Hippocampal formation (tissue), 2 donors: ENCODE results near the gene RAB31.
"Not testable (repeated sequence)": the region's sequence is repeated elsewhere in the genome, so short reads cannot be mapped to it uniquely, and the experiment has no call there.

Experiments
- DNase-seq, 2 donors: peaks; one replicate each; lab custom pipeline; 2025; lab: John Stamatoyannopoulos, UW

RAB31 gene, protein sequence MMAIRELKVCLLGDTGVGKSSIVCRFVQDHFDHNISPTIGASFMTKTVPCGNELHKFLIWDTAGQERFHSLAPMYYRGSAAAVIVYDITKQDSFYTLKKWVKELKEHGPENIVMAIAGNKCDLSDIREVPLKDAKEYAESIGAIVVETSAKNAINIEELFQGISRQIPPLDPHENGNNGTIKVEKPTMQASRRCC

DNA sequence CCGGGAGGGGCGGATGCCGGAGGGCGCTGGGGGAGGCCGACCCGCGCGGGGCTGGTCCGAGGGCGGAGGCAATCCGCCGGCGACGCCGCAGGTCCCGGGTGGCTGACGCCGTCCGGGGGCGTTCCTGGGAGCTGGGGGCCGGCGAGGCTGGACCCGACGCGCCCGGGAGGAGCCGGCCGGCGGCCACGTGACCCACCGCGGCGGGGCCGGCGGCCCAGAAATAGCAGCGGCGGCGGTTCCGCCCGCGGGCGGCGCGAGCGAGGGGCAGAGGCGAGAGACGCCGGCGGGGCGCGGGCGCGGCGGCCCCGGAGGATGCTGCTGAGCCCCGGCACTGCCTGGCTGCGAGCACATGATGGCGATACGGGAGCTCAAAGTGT lies at the start of gene RAB31:
Gene RAB31 (plus strand): TSS at position 245 of the 377 bp plus-strand sequence. CDS start 105 bp downstream, at position 350.
- peak; percentile 60 to 61 for DNase-seq

DNA sequence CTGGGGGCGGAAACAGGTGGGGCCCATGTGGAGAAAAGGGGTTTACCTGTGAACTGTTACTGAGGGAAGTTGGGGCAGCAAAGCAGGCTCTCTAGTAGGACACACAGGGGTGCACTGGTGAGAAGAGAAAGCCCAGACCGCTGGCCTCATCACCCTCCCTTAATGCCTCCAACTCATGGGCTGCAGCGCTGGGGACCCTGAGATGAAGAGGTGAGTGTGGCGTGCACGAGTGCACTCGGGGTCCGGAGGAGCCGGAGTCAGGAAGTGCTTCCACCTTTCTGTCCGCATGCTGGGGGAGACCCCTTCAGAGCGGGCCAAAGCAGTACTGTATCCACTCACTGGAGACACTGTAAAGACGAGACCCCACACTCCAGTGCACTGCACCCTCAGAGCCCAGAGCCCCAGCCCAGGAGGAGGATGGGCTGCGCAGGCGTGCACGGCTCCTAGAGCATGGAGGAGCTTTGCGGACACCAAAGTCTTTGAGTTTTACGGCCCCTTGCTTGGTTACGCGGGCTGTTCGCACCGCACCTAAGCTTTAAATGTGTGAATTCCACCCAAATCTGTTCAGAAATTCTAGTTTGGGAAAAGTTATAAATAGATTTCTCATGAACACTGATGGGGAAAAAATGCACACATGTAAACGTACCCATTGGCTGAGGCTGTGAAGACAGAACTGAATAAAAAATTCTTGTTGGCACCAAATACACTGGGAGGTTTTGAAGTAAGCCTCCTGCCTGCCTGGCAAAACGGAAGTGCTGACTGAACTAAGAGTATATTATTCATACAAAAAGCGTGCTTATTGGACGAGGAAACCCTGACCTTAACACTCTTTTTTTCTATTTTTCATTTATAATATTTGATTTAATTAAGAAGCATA lies 48.4 kb upstream of the RAB31 start:
- no peak for DNase-seq

GRCh38 chr18:9661564-9661963 lies 46.5 kb upstream of the RAB31 start:
- DNase-seq, result no peak

GRCh38 chr18:9663377-9663776 lies 44.7 kb upstream of the RAB31 start:
- DNase-seq, result no peak

DNA sequence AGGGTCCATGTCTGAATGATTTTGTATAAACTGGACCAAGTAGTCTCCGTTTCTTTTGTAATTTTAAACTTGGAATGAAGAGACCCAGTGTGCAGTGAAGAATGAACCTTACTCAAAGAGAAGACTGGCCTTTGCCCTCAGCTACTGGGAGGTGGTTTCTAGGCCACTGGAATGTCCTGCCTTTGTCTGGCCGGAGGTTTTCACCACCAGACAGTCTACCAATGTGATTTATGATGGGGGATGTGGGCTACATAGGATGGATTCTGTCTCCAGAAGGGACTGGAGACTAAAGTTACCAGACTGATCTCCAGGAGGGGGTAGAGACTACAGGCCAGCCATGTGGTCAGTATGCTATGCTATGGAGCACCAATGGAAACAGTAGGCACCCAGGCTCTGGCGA lies 42.8 kb upstream of the RAB31 start:
- DNase-seq, result no peak

GRCh38 chr18:9666548-9666947 lies 41.6 kb upstream of the RAB31 start:
- no peak for DNase-seq

DNA sequence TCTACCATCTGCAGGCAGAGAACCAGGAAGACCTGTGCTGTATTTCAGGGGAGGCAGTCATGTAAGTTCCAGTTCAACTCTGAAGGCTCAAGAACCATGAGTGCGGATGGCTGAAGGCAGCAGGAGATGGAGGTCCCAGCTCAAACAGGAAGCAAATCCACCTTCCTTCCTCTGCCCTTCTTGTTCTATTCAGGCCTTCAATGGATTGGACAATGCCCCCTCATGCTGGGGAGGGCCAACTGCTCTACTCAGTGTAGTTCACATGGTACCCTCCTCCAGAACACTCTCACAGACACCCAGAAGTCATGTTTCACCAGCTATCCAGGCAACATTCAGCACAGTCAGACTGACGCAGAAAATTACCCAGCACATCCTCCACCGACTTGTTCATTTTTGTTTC lies 39.1 kb upstream of the RAB31 start:
- no peak for DNase-seq

- DNase-seq, result no peak
Observed at GRCh38 chr18:9671214-9671613, 36.9 kb upstream of the RAB31 start.

- DNase-seq, result peak in 1 of 2 donors; percentile 21
Observed at GRCh38 chr18:9673296-9674251, 34.5 kb upstream of the RAB31 start.

DNA sequence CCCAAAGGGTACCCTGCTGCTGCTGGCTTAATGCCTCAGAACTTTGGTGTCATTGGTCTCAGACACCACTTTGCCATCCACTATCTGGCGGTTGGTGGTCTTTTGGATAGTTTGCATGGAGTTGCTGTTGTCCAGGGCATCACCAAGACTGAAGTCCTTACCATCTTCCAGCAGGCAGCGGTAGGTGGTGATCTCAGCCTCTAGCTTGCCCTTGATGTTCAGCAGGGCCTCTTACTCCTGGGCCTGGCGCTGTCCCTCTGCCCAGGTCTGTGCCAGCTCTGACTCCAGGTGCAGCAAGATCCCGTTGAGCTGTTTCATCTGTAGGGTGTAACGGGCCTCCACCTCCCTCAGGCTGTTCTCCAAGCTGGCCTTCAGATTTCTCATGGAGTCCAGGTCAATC lies 29.9 kb upstream of the RAB31 start:
- not testable (repeated sequence) for DNase-seq

GRCh38 chr18:9679125-9679524 lies 29.0 kb upstream of the RAB31 start:
- DNase-seq, result no peak

DNA sequence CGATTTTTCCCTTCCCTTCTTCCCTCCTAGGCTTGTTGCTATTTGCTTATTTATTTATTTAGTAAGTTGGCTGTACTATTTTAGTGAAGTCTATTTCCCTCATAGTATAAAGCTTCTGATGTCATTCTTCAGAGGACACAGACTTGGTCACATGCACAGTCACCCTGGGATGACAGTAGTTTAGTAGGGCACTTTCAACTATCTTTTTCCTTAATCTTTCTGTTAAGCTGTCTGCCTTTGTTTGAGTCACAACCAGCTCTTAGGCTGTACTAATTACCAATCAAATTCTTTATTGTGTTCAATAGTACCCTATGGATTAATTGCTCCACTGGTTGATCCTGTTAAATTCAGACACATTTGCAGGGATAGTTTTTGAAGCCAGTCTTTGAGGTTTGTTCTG lies 26.9 kb upstream of the RAB31 start:
- no peak for DNase-seq

DNA sequence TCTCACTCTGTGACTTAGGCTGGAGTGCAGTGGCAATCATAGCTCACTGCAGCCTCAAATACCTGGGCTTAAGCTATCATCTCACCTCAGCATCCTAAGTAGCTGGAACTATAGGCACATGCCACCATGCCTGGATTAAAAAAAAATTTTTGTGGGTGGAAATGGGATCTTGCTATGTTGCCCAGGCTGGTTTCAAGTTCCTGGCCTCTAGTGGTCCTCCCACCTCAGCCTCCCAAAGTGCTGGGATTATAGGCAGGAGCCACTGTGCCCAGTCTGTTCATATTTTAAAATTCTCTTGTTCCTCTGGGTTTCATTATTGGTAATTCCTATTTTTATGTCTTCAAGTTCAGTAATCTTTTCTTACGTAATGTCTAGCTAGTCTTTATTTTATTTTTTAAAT lies 25.5 kb upstream of the RAB31 start:
- DNase-seq, result no peak

GRCh38 chr18:9683418-9684396 lies 24.4 kb upstream of the RAB31 start:
- peak; percentile 28 to 29 for DNase-seq

DNA sequence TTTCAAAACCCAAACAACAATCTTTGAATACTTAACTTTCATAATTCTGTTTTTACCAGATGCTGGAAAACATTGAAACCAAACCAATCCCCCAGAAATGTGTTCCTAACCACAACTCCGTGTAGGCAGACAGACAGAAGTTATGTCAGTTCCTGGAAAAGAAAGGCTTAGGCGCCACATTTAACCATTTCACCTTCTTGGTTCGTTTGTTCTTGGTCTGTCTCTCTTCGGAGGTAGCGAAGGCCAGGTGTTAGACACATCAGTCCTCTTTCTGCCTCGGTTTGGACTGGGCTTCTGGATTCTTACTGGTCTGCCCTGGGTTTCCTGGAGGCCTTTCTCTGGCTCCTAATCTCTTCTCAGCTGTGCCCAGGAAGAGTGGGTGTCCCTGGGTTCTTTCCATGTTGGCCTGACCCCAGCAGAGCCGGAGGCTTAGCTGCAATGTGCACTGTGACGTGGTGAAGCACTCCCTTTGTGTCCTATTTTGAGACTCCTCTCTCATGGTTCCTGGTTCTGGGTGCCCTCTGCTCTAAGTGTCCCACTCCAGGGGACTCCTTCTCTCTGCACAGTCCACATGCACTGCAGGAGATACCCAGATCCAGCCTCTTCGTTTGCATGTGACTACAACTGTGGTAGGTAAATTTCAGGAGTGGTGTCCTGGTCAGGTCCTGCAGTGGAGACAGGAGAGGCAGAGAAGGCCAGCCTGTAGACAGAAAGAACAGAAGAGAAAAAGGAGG lies 23.1 kb upstream of the RAB31 start:
- DNase-seq, result no peak

DNA sequence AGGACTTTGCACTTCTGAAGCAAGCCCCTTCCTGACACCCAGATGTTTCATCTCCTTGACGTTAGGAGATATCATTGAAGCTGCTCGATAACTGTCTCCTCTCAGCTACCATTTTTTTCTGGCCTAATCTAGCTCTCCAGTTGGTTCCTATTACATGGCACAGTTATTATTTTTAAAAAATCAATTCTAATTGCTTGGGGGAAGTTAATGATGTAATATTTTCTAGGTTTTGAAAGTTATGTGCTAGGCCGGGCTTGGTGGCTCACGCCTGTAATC lies 22.5 kb upstream of the RAB31 start:
- no peak for DNase-seq

DNA sequence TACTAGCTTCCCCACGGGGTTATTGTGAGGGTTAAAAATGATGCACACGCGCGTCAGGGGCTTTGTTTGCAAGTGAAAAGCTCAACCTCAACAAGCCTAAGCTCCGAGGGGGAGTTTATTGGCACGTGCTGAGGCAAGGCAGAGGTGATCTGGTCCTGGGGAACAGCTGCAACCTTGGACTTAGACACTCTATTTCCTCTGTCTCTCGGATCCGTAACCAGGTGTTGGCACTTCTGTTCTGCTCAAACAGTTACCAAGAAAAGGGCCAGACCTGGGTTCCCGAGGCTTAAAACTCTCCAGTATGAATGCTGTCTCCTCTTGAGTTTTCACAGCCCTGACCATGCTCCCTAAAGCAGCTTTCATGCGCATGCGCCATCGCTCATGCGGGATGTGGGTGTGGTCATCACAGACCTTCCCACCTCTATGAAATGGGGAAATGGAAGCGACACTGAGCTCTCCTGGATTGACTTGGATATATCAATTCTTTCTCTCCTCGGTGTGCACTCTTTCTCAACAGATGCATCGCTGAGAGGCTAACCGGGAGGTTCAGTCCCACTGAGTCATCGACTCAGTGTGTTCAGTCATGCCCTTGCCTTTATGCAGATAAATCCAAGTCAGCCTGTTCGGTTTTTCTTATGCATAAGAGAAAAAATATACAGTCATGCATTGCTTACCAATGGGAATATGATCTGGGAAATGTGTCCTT lies 19.9 kb upstream of the RAB31 start:
- DNase-seq, result no peak

- no peak for DNase-seq
Observed at GRCh38 chr18:9689253-9689652, 18.8 kb upstream of the RAB31 start.

DNA sequence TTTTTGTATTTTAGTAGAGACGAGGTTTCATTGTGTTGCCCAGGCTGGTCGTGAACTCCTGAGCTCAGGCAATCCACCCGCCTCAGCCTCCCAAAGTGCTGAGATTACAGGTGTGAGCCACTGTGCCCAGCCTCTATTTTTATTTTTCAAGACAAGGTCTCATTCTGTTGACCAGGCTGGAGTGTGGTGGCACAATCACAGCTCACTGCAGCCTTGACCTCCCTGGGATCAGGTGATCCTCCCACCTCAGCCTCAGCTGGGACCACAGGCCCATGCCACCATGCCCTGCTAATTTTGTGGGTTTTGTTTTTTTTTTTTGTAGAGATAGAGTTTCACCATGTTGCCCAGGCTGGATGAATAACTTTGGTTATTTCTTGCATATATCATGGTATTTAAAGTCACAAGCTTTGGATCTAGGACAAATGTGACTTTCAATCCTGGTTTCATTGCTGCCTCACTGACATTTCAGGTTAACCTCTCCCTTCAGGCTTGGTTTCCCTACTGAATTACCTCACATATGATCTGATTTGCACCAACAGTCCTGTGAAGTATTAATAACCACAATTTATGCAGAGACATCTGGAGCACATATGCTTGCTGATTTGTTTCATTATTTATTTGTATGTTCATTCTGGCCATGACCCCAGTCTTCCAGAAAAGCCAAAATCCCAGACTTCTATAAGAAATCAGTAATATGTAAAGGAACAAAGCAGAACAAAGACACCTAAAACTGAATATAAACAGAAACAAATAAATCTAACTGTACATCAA lies 17.5 kb upstream of the RAB31 start:
- no peak for DNase-seq
